ENCODE results near the gene NDUFAB1. TPM values are rescaled to one million over a fixed set of nuclear protein-coding genes. Genes with fewer than 3 reads are reported as not detected.

Gene NDUFAB1
- total RNA-seq, 1 experiment from 2014 or later, result 136 TPM

- intact Hi-C loops (cut with micrococcal nuclease; ENCODE audit: unreplicated experiment), result no loop called here
- no peaks in the 10 kb centered on the region for H3K27me3 ChIP-seq (ENCODE audit: insufficient read depth, low read depth)
- peaks cover 17% of the 10 kb centered on the region; the same call in 1 of the 2 replicates for H3K79me2 ChIP-seq (ENCODE audit: low read depth)
- ChIA-PET CTCF (no interaction called here), POLR2A (ENCODE audit: unreplicated experiment) (no interaction called here)
- H3F3A ChIP-seq (ENCODE audit: insufficient read depth, low read depth), result no peaks in the 10 kb centered on the region
- H2AFZ ChIP-seq, result no peak overlapping the region
- no peak overlapping the region for H3K4me3 ChIP-seq
- no peak overlapping the region for H3K27ac ChIP-seq
- TF ChIP-seq EZH2 (IDR thresholded peaks at IDR 0.05; ENCODE audit: low read depth), result no peak
- TF ChIP-seq, protein P1, sequence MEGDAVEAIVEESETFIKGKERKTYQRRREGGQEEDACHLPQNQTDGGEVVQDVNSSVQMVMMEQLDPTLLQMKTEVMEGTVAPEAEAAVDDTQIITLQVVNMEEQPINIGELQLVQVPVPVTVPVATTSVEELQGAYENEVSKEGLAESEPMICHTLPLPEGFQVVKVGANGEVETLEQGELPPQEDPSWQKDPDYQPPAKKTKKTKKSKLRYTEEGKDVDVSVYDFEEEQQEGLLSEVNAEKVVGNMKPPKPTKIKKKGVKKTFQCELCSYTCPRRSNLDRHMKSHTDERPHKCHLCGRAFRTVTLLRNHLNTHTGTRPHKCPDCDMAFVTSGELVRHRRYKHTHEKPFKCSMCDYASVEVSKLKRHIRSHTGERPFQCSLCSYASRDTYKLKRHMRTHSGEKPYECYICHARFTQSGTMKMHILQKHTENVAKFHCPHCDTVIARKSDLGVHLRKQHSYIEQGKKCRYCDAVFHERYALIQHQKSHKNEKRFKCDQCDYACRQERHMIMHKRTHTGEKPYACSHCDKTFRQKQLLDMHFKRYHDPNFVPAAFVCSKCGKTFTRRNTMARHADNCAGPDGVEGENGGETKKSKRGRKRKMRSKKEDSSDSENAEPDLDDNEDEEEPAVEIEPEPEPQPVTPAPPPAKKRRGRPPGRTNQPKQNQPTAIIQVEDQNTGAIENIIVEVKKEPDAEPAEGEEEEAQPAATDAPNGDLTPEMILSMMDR (conservative IDR thresholded peaks at IDR 0.05), result no peak
- H3K36me3 ChIP-seq (ENCODE audit: low read depth), result peaks cover 50% of the 10 kb centered on the region
- no peaks in the 10 kb centered on the region for H3K4me1 ChIP-seq (replicated peaks; ENCODE audit: insufficient read depth)
- H3K9me3 ChIP-seq (ENCODE audit: insufficient read depth, low read depth), result no peaks in the 10 kb centered on the region
- no TSS peak for BruUV-seq (replicated peaks)
- peaks cover 12% of the 10 kb centered on the region; the same call in 1 of the 2 replicates for H4K20me1 ChIP-seq (ENCODE audit: insufficient read depth)
- no peaks in the 10 kb centered on the region for H3K9me2 ChIP-seq (ENCODE audit: insufficient read depth)
- no peak for DNase-seq
- H3K4me2 ChIP-seq, result no peak overlapping the region
Observed at GRCh38 chr16:23564575-23565363, 31.3 kb downstream of the NDUFAB1 start.

- Histone ChIP-seq H3F3A (ENCODE audit: insufficient read depth, low read depth) (no peaks in the 10 kb centered on the region), H3K9me3 (ENCODE audit: insufficient read depth, low read depth) (no peaks in the 10 kb centered on the region), H3K4me2 (no peak overlapping the region), H3K27ac (no peak overlapping the region), H3K4me3 (no peak overlapping the region), H3K79me2 (ENCODE audit: low read depth) (peaks cover 33% of the 10 kb centered on the region), H3K4me1 (replicated peaks; ENCODE audit: insufficient read depth) (peaks cover 13% of the 10 kb centered on the region), H3K36me3 (ENCODE audit: low read depth) (peaks cover 52% of the 10 kb centered on the region), H4K20me1 (ENCODE audit: insufficient read depth) (peaks cover 18% of the 10 kb centered on the region), H3K9me2 (ENCODE audit: insufficient read depth) (no peaks in the 10 kb centered on the region), H2AFZ (no peak overlapping the region), H3K27me3 (ENCODE audit: insufficient read depth, low read depth) (no peaks in the 10 kb centered on the region)
- CTCF ChIA-PET, result no interaction called here
- POLR2A ChIA-PET (ENCODE audit: unreplicated experiment), result no interaction called here
- intact Hi-C loops (cut with micrococcal nuclease; ENCODE audit: unreplicated experiment), result no loop called here
- BruUV-seq (replicated peaks), result no TSS peak
- no peak for DNase-seq
- TF ChIP-seq, protein P1 (conservative IDR thresholded peaks at IDR 0.05), result no peak
Observed at GRCh38 chr16:23563186-23563585, 32.9 kb downstream of the NDUFAB1 start.

- H3K9me3 ChIP-seq (ENCODE audit: insufficient read depth, low read depth), result no peaks in the 10 kb centered on the region
- no peak overlapping the region for H3K27ac ChIP-seq
- peaks cover 18% of the 10 kb centered on the region for H4K20me1 ChIP-seq (ENCODE audit: insufficient read depth)
- H3K4me2 ChIP-seq, result no peak overlapping the region
- H3K4me1 ChIP-seq (replicated peaks; ENCODE audit: insufficient read depth), result peaks cover 13% of the 10 kb centered on the region
- H3K9me2 ChIP-seq (ENCODE audit: insufficient read depth), result no peaks in the 10 kb centered on the region
- no peak overlapping the region for H2AFZ ChIP-seq
- TF ChIP-seq EZH2 (IDR thresholded peaks at IDR 0.05; ENCODE audit: low read depth), result no peak
- TF ChIP-seq, protein P1 (conservative IDR thresholded peaks at IDR 0.05), result no peak
- H3F3A ChIP-seq (ENCODE audit: insufficient read depth, low read depth), result no peaks in the 10 kb centered on the region
- ChIA-PET CTCF (no interaction called here), POLR2A (ENCODE audit: unreplicated experiment) (no interaction called here)
- no peaks in the 10 kb centered on the region for H3K27me3 ChIP-seq (ENCODE audit: insufficient read depth, low read depth)
- H3K4me3 ChIP-seq, result no peak overlapping the region
- BruUV-seq (replicated peaks), result no TSS peak
- H3K79me2 ChIP-seq (ENCODE audit: low read depth), result peaks cover 38% of the 10 kb centered on the region
- peaks cover 50% of the 10 kb centered on the region for H3K36me3 ChIP-seq (ENCODE audit: low read depth)
- intact Hi-C loops (cut with micrococcal nuclease; ENCODE audit: unreplicated experiment), result no loop called here
- no peak for DNase-seq
Observed at GRCh38 chr16:23562505-23562904, 33.6 kb downstream of the NDUFAB1 start.

All from PC-9 (cell line).